Loucy (cell line): Measurements from ENCODE around the gene DCDC2.

Experiments used
- H2AFZ ChIP-seq: fragments of 200-600 bp; sonication (generic); 2 replicates; pipeline ENCODE4 v1.6.0; 2016; ENCODE audit warnings: antibody characterized with exemption, mild to moderate bottlenecking, low read length, moderate library complexity
- H3F3A ChIP-seq: fragments of 200-600 bp; 2 replicates; pipeline ENCODE4 v1.6.0; 2016; ENCODE audit warnings: antibody characterized with exemption, low read depth, mild to moderate bottlenecking
- H3K27me3 ChIP-seq: fragments of 200-600 bp; sonication (generic); 2 replicates; pipeline ENCODE4 v1.6.1; 2014; ENCODE audit warnings: low read length, mild to moderate bottlenecking; ENCODE audit not compliant: insufficient read depth, poor library complexity, severe bottlenecking
- H3K36me3 ChIP-seq: fragments of 200-600 bp; sonication (generic); 2 replicates; pipeline ENCODE4 v1.6.1; 2016; ENCODE audit warnings: low read length; ENCODE audit not compliant: insufficient read depth
- H3K4me1 ChIP-seq: fragments of 200-600 bp; sonication (generic); 2 replicates; pipeline ENCODE4 v1.5.1; 2014; ENCODE audit warnings: low read length, mild to moderate bottlenecking; ENCODE audit not compliant: insufficient read depth, poor library complexity, severe bottlenecking
- H3K4me2 ChIP-seq: fragments of 200-600 bp; sonication (generic); 2 replicates; pipeline ENCODE4 v1.6.0; 2014; ENCODE audit warnings: antibody characterized with exemption, low read length, low read depth, mild to moderate bottlenecking; ENCODE audit not compliant: poor library complexity, severe bottlenecking
- H3K4me3 ChIP-seq: fragments of 200-600 bp; sonication (generic); 2 replicates; pipeline ENCODE4 v1.5.1; 2014; ENCODE audit warnings: low read length, mild to moderate bottlenecking, mixed read lengths; ENCODE audit not compliant: poor library complexity, severe bottlenecking
- H3K79me2 ChIP-seq: fragments of 200-600 bp; sonication (generic); 2 replicates; pipeline ENCODE4 v1.6.1; 2014; ENCODE audit warnings: low read length; ENCODE audit not compliant: insufficient read depth
- H3K9ac ChIP-seq: fragments of 200-600 bp; sonication (generic); 2 replicates; pipeline ENCODE4 v1.6.0; 2014; ENCODE audit warnings: mild to moderate bottlenecking, low read depth, low read length, moderate library complexity; ENCODE audit not compliant: poor library complexity, severe bottlenecking
- H3K9me2 ChIP-seq: fragments of 200-600 bp; sonication (generic); replicated peaks from 2 replicates; pipeline ENCODE4 v1.6.1; 2016; ENCODE audit warnings: low read depth, low read length, mixed read lengths
- H3K9me3 ChIP-seq: fragments of 200-600 bp; sonication (generic); 2 replicates; pipeline ENCODE4 v1.6.1; 2014; ENCODE audit warnings: mild to moderate bottlenecking, antibody characterized with exemption, low read length, low read depth; ENCODE audit not compliant: insufficient read depth
- H4K20me1 ChIP-seq: fragments of 200-600 bp; sonication (generic); 2 replicates; pipeline ENCODE4 v1.6.0; 2014; ENCODE audit warnings: antibody characterized with exemption, low read length, mild to moderate bottlenecking; ENCODE audit not compliant: insufficient read depth, poor library complexity, severe bottlenecking
- EZH2phosphoT487 ChIP-seq: fragments of 200-600 bp; IDR thresholded peaks from 2 replicates; pipeline ENCODE4 v1.6.1; 2018; ENCODE audit warnings: antibody characterized with exemption, mild to moderate bottlenecking, moderate library complexity, borderline replicate concordance
- TF ChIP-seq, protein P1 (sequence below): fragments of 200-600 bp; sonication (generic); conservative IDR thresholded peaks from 2 replicates; pipeline ENCODE4 v1.5.1; 2014; ENCODE audit warnings: mild to moderate bottlenecking, antibody characterized with exemption, low read length

DCDC2 gene

DNA sequence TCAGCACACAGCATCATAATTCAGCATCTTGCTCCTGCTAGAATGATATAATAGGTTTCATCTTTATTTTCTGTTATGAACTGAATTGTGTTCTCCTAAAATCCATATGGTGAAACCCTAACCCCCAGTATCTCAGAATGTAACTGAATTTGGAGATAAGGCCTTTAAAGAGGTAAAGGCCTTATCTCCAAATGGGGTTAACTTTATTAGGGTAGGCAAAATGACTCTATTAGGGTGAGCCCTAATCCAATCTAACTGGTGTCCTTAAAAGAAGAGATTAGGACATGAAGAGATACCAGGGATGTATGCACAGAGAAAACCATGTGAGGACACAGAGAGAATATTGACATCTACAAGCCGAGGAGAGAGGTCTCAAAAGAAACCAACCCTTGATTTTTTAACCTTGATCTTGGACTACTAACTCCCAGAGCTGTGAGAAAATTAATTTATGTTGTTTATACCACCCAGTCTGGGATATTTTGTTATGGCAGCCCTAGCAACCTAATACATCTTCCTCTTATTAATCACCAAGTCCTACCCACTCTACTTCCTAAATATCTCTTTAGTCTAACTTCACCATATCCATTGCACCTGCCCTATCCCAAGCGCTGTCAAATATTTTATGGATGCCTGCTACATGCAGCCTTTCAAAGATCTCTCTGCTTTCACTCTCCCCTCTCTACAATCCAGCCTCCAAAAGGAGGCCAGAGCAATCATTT, 36.4 kb upstream of the DCDC2 start:
- H3F3A ChIP-seq, result no peaks in the 10 kb centered on the region
- peaks cover 9% of the 10 kb centered on the region for H3K4me1 ChIP-seq
- TF ChIP-seq, protein P1, sequence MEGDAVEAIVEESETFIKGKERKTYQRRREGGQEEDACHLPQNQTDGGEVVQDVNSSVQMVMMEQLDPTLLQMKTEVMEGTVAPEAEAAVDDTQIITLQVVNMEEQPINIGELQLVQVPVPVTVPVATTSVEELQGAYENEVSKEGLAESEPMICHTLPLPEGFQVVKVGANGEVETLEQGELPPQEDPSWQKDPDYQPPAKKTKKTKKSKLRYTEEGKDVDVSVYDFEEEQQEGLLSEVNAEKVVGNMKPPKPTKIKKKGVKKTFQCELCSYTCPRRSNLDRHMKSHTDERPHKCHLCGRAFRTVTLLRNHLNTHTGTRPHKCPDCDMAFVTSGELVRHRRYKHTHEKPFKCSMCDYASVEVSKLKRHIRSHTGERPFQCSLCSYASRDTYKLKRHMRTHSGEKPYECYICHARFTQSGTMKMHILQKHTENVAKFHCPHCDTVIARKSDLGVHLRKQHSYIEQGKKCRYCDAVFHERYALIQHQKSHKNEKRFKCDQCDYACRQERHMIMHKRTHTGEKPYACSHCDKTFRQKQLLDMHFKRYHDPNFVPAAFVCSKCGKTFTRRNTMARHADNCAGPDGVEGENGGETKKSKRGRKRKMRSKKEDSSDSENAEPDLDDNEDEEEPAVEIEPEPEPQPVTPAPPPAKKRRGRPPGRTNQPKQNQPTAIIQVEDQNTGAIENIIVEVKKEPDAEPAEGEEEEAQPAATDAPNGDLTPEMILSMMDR, result no peak
- TF ChIP-seq EZH2phosphoT487, result no peak
- no peaks in the 10 kb centered on the region for H3K79me2 ChIP-seq
- H3K9me2 ChIP-seq, result no peaks in the 10 kb centered on the region
- H3K4me3 ChIP-seq, result no peak overlapping the region
- no peak overlapping the region for H2AFZ ChIP-seq
- H4K20me1 ChIP-seq, result no peaks in the 10 kb centered on the region
- H3K27me3 ChIP-seq, result peaks cover 11% of the 10 kb centered on the region
- no peaks in the 10 kb centered on the region; the same call in 1 of the 2 replicates for H3K9me3 ChIP-seq
- H3K9ac ChIP-seq, result no peak overlapping the region
- H3K36me3 ChIP-seq, result no peaks in the 10 kb centered on the region
- no peak overlapping the region for H3K4me2 ChIP-seq

DNA sequence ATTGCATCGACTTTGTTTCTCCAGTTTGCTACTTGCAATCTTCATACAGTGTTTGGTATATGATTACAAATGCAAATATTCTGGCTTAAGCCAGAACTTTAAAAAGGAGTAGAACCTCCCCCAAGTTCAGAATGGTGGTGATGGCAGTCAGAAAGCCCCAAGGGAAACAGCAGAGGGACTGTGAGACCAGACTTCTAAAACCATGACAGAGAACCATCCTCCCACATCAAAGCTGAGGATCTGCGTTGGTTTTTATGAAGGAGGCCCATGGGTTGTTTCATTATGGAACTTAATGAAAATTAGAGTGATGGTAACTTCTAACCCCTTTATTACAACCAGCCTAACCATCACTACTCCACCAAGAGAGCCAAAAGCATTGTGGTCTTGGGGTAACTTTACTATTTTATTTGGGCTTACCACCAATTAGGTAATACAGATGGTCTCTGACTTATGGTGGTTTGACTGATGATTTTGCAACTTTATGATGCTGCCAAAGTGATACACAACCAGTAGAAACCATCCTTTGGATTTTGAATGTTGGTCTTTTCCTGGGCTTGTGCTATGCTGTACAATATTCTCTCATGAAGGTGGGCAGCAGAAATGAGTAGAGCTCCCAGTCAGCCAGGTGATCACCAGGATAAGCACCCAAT, 34.0 kb upstream of the DCDC2 start:
- no peak overlapping the region for H3K9ac ChIP-seq
- TF ChIP-seq, protein P1, result no peak
- TF ChIP-seq EZH2phosphoT487, result no peak
- no peaks in the 10 kb centered on the region for H3K79me2 ChIP-seq
- H4K20me1 ChIP-seq, result no peaks in the 10 kb centered on the region
- no peaks in the 10 kb centered on the region for H3K9me2 ChIP-seq
- peaks cover 9% of the 10 kb centered on the region for H3K4me1 ChIP-seq
- H3K27me3 ChIP-seq, result peaks cover 4% of the 10 kb centered on the region
- H3F3A ChIP-seq, result no peaks in the 10 kb centered on the region
- H3K9me3 ChIP-seq, result no peaks in the 10 kb centered on the region; the same call in 1 of the 2 replicates
- no peak overlapping the region for H3K4me3 ChIP-seq
- no peaks in the 10 kb centered on the region for H3K36me3 ChIP-seq
- no peak overlapping the region for H2AFZ ChIP-seq
- peak overlapping the region; percentile 17 for H3K4me2 ChIP-seq

- H3K9me2 ChIP-seq, result no peaks in the 10 kb centered on the region
- no peaks in the 10 kb centered on the region for H3K79me2 ChIP-seq
- TF ChIP-seq EZH2phosphoT487, result no peak
- TF ChIP-seq, protein P1, result no peak
- H3K4me3 ChIP-seq, result no peak overlapping the region
- H3K4me1 ChIP-seq, result peaks cover 9% of the 10 kb centered on the region
- peak overlapping the region; percentile 17 for H3K4me2 ChIP-seq
- H2AFZ ChIP-seq, result no peak overlapping the region
- no peaks in the 10 kb centered on the region for H3K9me3 ChIP-seq
- no peaks in the 10 kb centered on the region for H4K20me1 ChIP-seq
- no peak overlapping the region for H3K9ac ChIP-seq
- no peaks in the 10 kb centered on the region for H3K36me3 ChIP-seq
- H3F3A ChIP-seq, result no peaks in the 10 kb centered on the region
- peaks cover 2% of the 10 kb centered on the region for H3K27me3 ChIP-seq
Measured at GRCh38 chr6:24391208-24391607, 33.3 kb upstream of the DCDC2 start.
